OCI-M2 (cell line): ENCODE data around the gene DNMT3A.

Experiments used
- DNase-seq: peaks from one replicate; lab custom pipeline; 2025; ENCODE audit not compliant: unreplicated experiment; lab: John Stamatoyannopoulos, UW

DNMT3A gene

GRCh38 chr2:25347205-25347815, 5.6 kb upstream of the DNMT3A start:
- no peak for DNase-seq

GRCh38 chr2:25343187-25343825, 1.6 kb upstream of the DNMT3A start:
- no peak for DNase-seq

GRCh38 chr2:25342372-25343186, 854 bp upstream of the DNMT3A start:
- peak; percentile 7 for DNase-seq

- DNase-seq = no peak
These were observed 556 bp downstream of the DNMT3A start for GRCh38 chr2:25341011-25341727.

- DNase-seq = no peak
These were observed 1.4 kb downstream of the DNMT3A start for GRCh38 chr2:25340181-25340921.

GRCh38 chr2:25339791-25340180, 1.9 kb downstream of the DNMT3A start:
- DNase-seq = no peak

GRCh38 chr2:25339211-25339674, 2.5 kb downstream of the DNMT3A start:
- DNase-seq = no peak

GRCh38 chr2:25338401-25338800, 3.3 kb downstream of the DNMT3A start:
- DNase-seq = no peak

- DNase-seq = no peak
These were observed 3.8 kb downstream of the DNMT3A start for GRCh38 chr2:25337891-25338290.

- DNase-seq = no peak
These were observed 4.4 kb downstream of the DNMT3A start for GRCh38 chr2:25337276-25337675.

GRCh38 chr2:25336383-25336841, 5.3 kb downstream of the DNMT3A start:
- no peak for DNase-seq

GRCh38 chr2:25335971-25336370, 5.8 kb downstream of the DNMT3A start:
- DNase-seq = no peak

- no peak for DNase-seq
These were observed 6.5 kb downstream of the DNMT3A start for GRCh38 chr2:25335204-25335603.

GRCh38 chr2:25334482-25334881, 7.2 kb downstream of the DNMT3A start:
- no peak for DNase-seq

- DNase-seq = no peak
These were observed 7.7 kb downstream of the DNMT3A start for GRCh38 chr2:25333981-25334380.

GRCh38 chr2:25332571-25332970, 9.2 kb downstream of the DNMT3A start:
- DNase-seq = no peak

- DNase-seq = no peak
These were observed 9.9 kb downstream of the DNMT3A start for GRCh38 chr2:25331686-25332365.

- DNase-seq = no peak
These were observed 10.8 kb downstream of the DNMT3A start for GRCh38 chr2:25330937-25331336.

GRCh38 chr2:25330273-25330672, 11.5 kb downstream of the DNMT3A start:
- no peak for DNase-seq
